HG03354 (cell line): ENCODE results near the gene HECW1.

Experiments used
- ATAC-seq: cut with Tn5 transposase; IDR thresholded peaks from one replicate; pipeline ENCODE4 v1.9.1; 2021; ENCODE audit warnings: mild to moderate bottlenecking; ENCODE audit not compliant: unreplicated experiment, poor library complexity, severe bottlenecking

Gene HECW1

DNA sequence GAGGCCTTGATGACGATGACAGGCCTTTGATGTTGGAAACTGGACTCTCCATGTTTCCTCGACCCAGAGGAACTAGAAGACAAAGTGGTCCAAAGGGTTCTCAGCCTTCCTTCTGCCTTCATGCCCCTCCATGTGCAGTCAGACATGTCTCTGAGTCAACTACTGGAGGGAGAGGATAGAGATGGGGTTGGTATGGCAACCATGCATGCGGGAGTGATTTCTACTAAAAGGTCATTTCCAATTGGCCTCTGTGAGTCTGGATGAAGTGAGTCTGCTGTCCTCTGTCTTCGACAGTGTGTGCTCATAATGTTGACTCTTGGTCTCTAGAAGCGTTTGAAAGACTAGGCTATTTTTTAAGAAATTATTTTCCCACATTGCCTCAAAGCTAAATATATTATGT lies 499.7 kb downstream of the HECW1 start:
- ATAC-seq: no peak

DNA sequence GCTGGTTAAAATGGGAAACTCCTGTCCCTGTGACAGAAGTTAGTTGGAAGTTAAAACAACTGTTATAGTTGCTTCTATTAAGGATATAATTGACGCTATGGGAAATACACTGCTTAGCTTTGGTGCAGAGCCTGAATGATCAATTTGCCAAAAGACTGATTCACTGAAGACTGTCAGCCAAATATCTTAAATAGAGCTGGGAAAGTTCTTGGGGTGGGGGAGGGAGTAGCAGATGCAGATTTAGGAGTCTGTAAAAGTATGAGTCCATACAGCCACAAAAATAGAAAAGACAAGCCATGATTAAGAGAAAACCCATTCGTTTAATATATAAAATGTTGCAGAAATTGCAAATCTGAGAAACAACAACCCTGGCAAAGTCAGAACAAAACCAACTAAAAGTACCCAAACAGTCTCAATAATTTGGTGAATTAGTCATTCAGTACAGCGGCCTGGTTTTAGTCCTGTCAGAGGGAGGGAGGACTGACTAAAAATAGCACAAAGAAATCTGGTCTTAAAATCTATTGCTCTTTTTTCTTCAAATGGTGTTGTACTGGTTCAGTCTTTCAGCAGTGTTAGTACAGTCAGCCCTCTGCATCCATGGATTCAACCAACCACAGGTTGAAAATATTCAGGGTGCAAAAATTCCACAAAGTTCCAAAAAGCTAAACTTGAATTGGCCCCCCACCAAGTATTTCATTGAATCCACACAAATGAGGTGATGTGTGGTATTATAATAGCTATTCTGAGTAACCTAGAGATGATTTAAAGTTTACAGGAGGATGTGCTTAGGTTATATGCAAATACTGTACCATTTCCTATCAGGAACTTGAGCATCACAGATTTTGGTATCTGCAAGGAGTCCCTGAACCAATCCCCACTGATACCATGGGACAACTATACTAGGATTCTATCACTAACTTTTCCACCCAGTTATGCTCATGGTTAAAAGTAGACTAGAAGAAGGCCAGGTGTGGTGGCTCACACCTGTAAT lies 500.4 kb downstream of the HECW1 start:
- ATAC-seq: peak; percentile 68
